ENCODE measurements around the gene RAP1A.

Gene RAP1A

DNA sequence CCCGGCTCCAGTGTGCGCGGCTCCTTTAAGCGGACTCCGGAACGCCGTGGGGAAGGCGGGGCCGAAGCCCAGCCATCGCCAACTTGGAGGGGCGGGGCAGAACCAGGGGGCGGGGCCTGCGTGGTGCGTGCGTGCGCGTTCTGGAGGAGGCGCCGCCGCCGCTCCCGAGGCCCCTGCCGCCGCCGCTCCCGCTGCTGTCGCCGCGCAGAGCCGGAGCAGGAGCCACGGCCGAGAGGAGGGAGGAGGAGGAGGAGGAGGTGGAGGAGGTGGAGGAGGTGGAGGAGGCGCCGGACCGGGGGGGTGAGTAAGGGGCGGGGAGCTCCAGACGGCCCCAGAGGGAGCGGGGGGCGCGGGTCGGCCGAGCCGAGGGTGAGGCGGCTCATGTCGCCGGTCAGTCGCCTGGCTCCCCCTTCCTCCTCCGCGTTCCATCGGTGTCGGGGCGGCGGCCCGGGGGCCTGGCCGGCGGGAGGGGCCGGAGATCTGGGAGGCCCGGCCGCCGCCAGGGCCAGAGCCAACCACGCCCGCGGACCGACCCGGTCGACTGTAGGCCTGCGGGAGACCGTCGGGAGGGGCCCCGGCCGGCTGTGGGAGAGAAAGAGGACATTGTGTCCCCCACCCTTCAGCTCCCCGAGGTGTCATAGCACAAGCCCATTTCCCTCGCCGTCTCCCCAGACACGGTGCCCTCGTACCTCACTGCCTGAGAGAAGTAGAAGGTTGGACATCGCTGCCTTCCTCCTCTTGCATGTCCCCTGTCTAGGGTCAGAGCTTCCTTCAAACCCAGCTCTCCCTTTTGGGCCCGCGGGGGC, at the start of gene RAP1A:
TSS of gene RAP1A (plus strand) at position 155 of the 806 bp plus-strand sequence. CDS start 71,572 bp downstream, outside the sequence.
- peak; percentile 84 for DNase-seq (ENCODE audit: low read depth)

DNA sequence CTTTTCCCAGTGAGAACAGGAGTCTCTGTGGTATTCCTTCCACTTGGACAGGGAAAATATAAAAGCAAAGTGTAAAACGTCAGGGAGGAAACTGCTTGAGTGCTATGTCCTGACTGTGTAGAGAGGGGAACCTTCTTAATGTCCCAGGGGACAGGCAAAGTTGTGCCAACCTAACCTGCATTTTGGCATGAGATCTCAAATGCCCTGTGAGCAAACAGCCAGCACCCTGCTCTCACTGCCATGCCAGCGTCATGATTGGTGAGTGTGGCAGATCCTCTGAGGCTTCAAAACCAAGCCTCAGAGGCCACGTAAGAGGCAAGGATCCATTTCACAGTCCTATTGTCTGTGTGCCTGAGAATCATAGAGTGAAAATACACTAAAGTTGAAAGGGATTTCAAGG, 49.7 kb upstream of the RAP1A start:
- no peak for DNase-seq (ENCODE audit: low read depth)

GRCh38 chr1:111570781-111571181, 48.8 kb upstream of the RAP1A start:
- DNase-seq (ENCODE audit: low read depth), result no peak

GRCh38 chr1:111571239-111571638, 48.4 kb upstream of the RAP1A start:
- DNase-seq (ENCODE audit: low read depth), result no peak

- peak; percentile 18 for DNase-seq (ENCODE audit: low read depth)
These were observed 47.6 kb upstream of the RAP1A start for GRCh38 chr1:111571987-111572386.

- DNase-seq (ENCODE audit: low read depth), result no peak
These were observed 43.0 kb upstream of the RAP1A start for GRCh38 chr1:111576547-111576946.

- no peak for DNase-seq (ENCODE audit: low read depth)
These were observed 41.8 kb upstream of the RAP1A start for GRCh38 chr1:111577814-111578213.

- no peak for DNase-seq (ENCODE audit: low read depth)
These were observed 38.4 kb upstream of the RAP1A start for GRCh38 chr1:111581166-111581565.

DNA sequence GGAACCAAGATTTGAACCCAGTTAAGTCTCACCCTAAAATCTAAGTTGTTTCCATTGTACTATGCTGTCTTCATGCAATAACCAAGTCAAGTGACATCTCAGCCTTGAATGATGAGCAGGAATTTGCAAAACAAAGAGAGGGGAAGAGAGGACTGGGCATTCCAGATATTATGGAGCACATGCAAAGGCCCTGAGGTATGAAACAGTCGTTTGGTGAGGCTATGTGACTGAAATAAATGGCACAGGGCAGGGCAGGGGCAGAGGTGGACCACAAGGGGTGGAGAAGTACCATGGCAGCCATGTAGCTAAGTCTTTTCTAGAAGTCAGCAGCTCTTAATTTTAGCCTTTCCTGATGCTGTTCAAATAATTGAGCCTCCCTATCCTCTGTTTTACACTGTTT, 37.6 kb upstream of the RAP1A start:
- DNase-seq (ENCODE audit: low read depth), result no peak

- DNase-seq (ENCODE audit: low read depth), result no peak
These were observed 36.7 kb upstream of the RAP1A start for GRCh38 chr1:111582644-111583618.

DNA sequence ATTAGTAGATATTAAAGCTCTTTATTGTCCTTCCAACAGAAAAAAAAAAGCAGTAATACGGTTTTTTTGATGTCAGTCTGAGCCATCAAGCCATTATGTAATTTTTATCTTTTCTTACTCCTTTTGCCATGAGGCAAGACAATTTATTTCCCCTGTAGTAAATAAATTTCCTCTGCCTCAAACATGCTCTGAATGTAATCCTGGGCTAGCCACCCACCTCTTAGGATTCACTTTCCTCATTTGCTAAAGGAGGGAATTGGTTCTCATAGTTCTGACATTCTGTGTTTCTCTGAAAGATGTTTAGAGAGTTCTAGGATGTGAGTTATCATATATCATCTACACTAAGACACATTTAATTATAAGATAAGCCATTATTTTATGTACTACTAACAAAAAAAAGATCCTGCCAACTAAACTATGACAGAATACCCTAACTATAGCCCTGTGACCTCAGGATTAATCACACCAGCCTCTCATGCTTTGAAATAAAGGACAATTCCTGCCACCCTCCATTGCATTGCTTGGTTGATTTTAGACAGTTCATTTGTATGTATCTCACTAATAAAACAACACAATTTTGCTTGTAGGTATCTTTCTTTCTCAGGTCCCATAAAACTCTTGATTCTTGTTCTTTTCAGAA, 34.0 kb upstream of the RAP1A start:
- DNase-seq (ENCODE audit: low read depth), result no peak

- no peak for DNase-seq (ENCODE audit: low read depth)
These were observed 33.5 kb upstream of the RAP1A start for GRCh38 chr1:111586112-111586511.

DNA sequence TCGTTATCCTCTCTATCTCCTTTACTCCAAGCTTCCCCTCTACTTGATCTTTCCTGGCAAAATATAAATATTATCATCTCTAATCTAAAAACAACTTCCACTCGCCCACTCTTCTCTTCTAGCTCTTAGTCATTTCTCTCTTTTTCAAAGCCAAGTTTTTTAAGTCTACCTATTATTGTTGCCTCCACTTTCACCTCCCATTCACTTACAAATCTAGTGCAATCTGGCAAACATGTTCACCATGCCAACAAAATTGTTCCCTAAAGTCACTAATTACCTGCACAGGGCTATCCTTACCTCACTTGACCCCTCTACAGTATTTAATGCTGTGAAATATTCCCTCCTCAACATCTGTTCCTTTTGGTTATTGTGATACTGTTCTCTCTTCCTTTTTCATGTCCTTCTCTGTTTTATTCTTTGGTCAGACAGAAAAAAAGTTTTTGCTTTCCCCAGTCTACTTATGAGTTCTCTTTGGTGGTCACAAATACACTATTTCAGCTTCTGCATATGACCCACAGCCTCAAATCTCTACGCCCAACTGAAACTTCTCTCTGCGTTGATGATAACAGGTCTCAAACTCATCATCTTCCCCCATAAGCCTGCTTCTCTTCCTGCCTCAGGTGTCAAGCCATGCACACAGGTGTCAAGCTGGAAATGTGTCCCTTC, 31.9 kb upstream of the RAP1A start:
- DNase-seq (ENCODE audit: low read depth), result no peak

GRCh38 chr1:111591937-111592336, 27.7 kb upstream of the RAP1A start:
- DNase-seq (ENCODE audit: low read depth), result no peak

DNA sequence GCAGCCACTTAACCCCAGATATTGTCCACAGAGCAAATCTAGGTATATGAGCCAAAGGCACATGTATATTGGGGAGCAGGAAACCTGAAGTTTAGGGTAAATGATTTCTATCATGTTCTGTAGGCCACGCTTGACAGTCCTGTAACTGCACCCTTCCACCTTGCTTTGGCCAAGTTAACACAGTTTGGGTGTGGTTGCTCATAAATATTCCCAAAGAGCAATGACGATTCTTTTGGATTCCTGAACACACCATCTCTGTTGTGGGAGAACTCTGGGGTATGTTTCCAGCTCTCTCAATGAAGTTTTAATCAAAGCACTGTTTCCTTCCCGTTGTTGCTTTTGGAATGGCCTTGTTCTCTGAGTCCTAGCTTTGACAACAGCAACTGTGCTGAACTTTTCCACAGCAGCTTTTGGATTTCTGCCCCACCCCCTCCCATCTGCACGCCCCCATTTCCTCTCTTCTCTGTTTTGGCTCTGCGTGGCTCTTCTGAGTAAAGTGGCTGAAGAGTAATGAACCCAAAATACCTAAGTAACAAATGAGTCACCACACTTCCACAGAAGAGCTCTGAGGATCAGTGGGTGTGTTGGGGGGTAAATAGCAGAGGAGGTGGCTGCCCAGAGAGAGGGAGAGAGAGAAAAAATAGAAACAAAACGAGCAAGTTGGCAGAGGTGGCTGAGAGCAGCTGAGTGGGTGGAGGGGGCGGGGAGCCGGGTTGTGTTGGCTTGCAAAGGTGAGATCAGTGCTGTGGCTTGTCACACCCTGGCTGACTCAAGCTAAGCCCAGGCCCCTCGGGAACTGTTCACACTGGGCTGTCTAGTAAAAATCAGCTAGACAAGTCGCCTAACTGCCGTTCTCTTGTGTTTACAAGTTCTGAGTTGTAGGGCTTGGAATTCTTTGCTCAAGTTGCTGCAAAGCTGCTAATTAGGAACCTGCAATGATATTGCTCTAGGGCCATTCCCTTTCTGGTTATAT, 26.9 kb upstream of the RAP1A start:
- peak; percentile 46 for DNase-seq (ENCODE audit: low read depth)

- no peak for DNase-seq (ENCODE audit: low read depth)
These were observed 25.9 kb upstream of the RAP1A start for GRCh38 chr1:111593403-111594305.

GRCh38 chr1:111594306-111594693, 25.3 kb upstream of the RAP1A start:
- no peak for DNase-seq (ENCODE audit: low read depth)

GRCh38 chr1:111595807-111596206, 23.8 kb upstream of the RAP1A start:
- no peak for DNase-seq (ENCODE audit: low read depth)

DNA sequence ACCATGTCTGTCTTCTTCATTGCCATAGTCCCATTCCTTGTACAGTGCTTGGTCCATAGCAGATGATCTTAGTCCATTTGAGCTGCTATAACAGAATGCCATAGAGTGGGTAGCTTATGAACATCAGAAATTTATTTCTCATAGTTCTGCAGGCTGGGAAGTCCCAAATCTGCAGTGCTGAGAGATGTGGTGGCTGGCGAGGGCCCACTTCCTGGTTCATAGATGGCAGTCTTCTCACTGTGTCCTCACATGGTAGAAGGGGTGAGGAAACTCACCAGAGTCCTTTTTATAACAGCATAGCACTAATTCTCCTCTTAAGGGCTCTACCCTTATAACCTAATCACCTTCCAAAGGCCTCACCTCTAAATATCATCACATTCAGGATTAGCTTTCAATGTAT, 23.1 kb upstream of the RAP1A start:
- DNase-seq (ENCODE audit: low read depth), result no peak

DNA sequence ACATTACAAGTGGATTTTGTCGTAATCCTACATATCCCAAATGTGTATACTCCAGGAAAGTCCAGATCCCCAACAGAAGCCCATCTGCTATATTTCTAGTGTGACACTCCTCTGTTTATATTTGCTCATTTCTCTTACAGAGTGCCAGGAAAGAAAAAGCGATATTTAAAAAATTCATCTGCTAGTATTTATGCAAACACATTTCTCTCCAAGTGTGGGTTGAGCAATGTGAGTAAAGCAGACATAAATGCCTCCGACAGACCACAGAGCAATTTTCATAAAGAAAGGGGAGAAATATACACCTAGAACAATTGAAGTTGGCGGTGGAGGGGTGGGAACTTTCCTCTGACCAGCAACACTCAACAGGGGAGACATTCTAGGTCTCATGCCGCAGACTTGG, 22.2 kb upstream of the RAP1A start:
- no peak for DNase-seq (ENCODE audit: low read depth)

All from fibroblast of the conjunctiva (primary cell).